OCI-M2 (cell line): ENCODE results near the gene CCL16.
"Not testable (repeated sequence)": the region's sequence is repeated elsewhere in the genome, so short reads cannot be mapped to it uniquely, and the experiment has no call there.

Source experiments
- DNase-seq: peaks from one replicate; lab custom pipeline; 2025; ENCODE audit not compliant: unreplicated experiment; lab: John Stamatoyannopoulos, UW

CCL16 gene, protein sequence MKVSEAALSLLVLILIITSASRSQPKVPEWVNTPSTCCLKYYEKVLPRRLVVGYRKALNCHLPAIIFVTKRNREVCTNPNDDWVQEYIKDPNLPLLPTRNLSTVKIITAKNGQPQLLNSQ

DNA sequence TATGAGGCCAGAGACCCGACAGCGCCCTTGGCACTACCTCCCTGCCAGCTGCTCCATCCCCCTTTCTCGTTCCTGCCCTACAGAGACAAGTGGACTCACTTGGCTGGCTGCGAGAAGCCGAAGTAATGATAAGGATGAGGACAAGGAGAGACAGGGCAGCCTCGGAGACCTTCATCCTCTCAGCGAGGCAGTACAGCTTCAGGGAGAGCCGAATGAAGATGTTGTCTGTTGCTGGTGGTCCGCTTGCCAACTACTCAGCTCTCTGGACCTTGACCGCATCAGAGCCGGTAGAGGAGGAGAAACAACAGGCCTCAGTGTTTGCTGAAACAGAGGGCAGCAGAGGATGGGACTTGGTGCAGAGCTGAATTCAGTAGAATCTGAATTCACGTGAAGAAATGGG is at the start of gene CCL16:
TSS of gene CCL16 (minus strand) at position 252 of the 400 bp plus-strand sequence. CDS start at position 175, 77 bp downstream.
- DNase-seq = no peak

DNA sequence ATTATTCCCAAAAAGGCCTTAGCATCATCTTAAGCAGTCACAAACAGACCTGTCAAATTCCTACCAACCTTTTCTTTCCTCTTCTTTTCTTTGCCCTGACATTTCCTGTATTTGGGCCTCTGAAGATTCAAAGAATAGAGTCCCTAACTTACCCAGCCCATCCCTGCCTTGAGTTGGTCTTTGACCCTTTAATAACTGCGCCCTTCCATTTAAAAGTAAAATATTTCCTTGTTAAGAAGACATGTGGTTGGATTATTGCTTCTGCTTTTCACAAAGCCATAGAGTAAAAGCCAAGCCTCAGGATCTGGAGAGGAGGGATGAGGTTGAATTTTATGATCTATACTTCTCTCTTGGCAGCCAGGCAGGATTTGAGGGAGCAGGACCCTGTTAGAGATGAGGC is 49.7 kb upstream of the CCL16 start:
- DNase-seq = no peak

DNA sequence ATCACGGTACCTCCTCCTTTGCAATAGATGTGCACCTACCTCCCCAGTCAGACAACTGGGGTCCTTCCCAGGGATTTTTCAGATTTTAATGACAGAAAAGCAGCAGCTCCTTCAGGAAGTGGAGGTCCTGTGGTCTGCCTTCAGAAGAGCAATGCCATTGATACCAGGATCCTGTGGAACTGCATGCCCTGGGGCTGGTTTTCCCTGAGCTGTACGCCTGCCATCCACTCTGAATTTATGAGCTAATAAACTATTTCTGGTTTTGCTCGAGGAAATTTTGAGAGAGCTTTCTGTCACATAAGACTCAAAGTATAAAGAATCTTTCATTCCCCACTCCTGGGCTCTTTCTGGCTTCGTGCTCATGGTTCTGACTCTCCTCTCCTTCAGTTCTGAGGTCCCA is 46.5 kb upstream of the CCL16 start:
- DNase-seq = no peak

DNA sequence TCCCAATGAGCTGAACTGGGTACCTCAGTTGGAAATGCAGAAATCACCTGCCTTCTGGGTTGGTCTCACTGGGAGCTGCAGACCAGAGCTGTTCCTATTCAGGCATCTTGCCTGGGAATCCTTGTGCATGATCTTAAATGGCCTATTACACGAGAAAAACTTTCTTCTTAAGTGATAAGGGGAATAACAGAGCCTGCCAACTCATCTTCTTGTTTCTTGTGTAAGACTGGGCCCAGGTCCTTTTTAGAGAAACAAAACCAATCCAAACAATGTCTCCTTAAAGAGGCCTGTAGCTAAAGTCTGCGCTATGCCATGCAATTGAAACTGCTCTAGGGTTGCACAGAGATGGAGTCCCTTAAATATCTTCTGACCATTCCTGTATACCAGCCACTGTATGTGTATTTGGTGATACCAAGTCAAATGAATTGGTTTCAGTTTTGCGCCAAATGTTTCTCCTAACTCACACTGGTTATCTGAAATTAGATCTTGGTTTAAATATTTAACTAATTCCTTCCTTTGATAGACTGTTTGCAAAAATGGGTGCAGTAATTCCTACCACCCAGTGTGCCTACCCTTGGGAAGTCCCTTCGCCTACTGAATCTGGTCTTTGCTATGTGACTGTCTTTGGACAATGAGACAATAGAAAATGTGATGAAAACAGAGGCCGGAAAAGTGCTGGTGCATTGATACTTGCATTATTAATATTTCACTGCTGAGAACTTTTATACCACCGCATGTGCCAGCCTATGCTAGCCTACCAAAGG is 43.0 kb upstream of the CCL16 start:
- DNase-seq = no peak

DNA sequence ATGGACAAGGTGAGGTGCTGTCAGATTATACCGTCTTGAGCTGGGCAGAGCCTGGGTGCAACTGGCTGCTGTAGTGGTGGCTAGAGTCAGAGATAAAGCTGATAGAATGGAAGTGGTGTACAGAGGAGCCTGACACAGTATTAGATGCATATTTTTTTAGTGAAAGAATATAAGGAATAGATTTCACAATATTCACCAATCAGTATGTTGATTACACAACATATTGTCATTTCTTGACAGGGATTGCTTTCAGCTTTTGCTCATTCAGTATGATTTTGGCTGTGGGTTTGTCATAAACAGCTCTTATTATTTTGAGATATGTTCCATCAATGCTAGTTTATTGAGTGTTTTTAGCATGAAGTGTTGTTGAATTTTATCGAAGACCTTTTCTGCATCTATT is 38.1 kb upstream of the CCL16 start:
- no peak for DNase-seq

DNA sequence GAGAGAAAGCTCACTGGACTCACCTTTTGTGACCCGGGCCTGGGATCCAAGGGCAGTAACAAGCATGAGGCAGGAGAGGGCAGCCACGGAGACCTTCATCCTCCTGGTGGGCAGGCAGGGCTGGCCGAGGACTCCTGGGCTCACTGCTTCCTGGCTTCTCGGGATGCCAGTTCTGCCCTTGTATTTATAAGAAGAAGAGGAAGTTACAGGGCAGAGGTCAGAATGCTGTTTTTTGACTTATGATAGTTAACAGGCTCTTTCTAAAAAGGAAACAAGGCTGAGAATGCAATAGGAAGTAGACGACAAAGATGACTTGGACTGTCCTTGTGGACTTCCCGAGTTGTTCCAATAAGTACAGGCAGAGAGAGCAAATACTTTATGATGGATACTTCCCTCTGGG is 36.5 kb upstream of the CCL16 start, which contains the start of gene CCL23:
TSS of gene CCL23 (minus strand) at position 174 of the 400 bp plus-strand sequence. CDS start at position 99, 75 bp downstream.
- no peak for DNase-seq

DNA sequence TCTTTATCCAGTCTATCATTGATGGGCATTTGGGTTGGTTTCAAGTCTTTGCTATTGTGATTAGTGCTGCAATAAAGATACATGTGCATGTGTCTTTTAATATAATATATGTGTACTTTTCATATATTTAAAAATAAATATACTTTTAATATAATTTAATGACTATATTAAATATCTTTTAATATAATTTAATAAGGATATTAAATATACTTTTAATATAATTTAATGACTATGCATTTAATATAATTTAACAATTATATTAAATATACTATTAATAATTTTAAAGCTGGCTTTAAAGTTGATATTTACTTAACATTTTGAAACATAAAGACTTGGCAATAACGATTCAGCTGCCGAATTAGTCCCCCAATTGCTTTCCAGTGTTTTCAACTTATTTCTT is 35.3 kb upstream of the CCL16 start:
- DNase-seq = no peak

DNA sequence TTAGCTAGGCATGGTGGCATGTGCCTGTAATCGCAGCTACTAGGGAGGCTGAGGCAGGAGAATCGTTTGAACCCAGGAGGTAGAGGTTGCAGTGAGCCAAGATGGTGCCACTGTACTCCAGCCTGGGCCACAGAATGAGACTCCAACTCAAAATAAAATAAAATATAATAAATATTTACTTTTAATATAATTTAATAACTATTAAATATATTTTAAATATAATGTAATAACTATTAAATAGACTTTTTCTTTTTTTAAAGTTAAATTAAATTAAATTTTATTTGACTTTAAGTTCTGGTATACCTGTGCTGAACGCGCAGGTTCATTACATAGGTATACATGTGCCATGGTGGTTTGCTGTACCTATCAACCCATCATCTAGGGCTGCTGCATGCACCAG is 34.6 kb upstream of the CCL16 start:
- DNase-seq = not testable (repeated sequence)

DNA sequence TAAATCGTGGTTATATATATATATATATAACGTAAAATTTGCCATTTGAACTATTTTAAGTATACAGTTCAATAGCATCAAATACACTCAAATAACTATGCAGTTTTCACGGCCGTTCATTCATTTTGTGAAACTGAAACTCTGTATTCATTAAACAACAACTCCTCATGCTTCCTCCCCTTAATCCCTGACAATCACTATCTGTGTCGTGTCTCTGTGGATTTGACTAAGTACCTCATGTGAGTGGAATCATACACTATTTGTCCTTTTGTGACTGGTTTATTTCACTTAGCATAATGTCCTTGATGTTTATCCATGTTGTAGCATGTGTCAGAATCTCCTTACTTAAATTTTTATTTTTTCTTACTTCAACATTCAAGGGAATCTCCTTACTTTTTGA is 33.6 kb upstream of the CCL16 start:
- DNase-seq = no peak

DNA sequence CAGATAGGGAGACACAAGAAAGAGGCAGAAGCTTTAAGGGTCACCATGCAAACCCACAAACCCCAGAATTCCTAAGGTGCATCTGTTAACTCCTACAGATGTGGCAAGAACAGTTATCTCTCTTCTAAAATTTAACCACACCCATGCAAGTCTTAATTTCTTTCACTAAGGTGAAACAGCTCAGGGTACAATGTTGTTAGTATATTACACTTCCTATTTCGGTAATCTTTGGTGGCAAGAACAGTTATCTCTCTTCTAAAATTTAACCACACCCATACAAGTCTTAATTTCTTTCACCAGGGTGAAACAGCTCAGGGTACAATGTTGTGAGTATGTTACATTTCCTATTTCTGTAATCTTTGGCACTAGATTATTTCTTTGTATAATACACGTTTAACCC is 29.9 kb upstream of the CCL16 start:
- no peak for DNase-seq

DNA sequence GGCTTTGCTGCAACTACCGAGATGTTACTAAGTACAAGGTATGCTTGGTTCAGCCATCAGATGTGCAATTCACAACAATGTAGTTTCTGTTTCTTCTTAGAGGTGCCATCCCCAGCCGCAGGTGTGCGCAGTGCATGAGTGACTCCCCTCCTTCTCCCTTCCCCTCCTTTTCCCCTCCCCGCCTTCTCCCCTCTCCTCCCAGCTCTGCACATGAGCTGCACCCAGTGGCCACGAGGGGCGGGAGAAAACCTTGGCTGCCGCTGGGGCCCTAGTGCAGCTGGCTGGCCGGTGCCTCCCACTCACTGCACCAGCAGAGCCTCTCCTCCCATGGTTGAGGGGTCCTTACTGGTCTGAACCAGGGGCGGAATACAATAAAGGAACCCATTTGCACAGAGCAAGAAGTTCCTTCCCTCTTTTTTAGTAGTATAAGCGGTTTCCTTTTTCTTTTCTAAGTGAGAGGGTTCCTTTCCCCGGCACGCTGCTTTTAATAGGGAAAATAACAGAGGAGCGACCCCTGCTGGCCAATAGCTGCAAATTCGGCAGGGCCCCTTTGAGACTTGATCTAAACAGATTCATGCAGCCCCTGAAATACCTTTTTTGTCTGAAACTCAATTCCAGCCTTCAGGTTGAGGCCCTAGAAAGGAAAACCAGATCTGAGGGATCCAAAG is 27.8 kb upstream of the CCL16 start:
- DNase-seq = no peak

DNA sequence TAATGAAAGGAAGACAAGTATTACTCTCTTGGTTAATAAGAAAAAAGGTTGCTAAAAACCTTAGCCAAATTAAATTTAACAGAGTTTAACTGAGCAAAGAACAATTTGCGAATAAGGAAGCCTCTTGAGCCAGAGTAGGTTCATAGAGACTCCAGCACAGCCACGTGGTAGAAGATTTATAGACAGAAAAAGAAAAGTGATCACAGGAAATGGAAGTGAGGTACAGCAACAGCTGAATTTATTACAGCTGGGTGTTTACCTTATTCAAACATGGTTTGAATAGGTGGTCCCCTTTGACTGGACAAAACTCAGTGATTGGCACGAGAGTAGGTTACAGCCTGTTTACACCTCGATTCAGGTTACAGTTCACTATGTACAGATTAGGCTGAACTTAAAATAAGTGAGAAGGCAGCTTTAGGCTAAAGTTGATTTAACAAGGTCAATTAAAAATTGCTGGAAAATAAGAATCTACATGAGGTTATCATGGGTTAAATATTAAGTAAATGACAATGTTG is 23.4 kb upstream of the CCL16 start:
- DNase-seq = no peak

DNA sequence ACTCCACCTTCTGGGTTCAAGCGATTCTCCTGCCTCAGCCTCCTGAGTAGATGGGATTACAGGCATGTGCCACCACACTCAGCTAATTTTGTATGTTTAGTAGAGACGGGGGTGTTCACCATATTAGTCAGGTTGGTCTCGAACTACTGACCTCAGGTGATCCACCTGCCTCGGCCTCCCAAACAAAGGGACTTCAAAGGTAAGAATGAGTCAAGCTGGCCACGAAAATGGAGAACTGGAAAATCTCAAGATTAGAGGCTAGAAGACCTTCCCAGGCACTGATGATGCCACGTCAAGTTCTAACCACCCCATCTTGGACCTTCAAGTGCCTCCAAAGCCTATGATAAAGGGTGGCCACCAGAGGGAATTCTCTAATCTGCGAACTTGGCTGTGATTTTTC is 21.3 kb upstream of the CCL16 start:
- DNase-seq = no peak

DNA sequence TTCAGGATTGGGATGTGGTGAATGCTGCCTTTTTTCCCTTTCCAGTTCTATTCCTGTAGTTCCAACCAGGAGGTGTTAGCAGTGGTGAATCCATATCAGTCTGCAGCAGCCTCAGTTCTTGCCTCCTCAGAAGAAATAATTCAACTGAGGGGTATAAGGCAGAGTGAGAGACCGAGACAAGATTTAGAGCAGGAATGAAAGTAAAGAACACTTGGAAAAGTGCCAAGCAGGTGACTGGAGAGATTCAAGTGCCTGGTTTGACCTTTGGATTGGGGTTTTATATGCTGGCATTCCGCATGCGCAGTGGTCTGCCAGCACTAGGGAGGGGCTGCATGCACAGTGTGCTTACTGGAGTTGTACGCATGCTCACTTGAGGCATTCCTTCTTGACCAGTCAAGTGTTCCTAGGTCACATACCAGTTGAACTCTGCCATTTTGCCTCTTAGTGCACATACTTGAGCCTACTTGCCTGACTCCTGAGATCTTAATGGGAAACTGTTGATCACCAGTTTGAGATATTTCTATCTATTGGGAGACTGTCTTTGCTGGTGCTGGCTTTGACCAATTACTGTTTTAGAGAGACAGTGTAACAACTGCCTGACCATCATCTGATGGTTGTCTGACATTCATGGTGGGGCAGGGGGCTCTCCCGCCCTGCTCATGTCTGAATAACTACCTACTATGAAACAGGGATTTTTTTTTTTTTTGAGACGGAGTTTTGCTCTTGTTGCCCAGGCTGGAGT is 20.7 kb upstream of the CCL16 start:
- DNase-seq = no peak

DNA sequence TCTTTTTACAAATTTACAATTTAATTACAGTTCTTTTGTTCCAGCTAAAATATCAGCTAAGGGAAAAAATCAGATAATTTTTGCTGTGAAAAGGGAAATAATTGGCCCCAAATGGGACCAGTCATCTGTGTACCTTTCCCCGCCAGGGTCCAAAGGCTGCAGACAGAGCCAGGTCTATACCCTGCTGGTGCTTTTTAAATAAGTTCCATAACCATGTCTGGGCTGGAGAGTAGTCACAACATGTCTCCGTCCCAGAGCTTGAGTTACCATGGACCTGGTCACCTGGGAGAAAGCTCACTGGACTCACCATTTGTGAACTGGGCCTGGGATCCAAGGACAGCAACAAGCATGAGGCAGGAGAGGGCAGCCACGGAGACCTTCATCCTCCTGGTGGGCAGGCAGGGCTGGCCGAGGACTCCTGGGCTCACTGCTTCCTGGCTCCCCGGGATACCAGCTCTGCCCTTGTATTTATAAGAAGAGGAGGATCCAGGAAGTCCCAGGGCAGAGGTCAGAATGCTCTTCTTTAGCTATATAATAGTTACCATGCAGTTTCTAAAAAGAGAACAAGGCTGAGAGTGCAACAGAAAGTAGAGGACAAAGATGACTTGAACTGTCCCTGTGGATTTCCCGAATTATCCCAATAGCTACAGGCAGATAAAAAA is 19.9 kb upstream of the CCL16 start, which contains the start of gene CCL15:
TSS of gene CCL15 (minus strand) at position 444 of the 662 bp plus-strand sequence. CDS start at position 383, 61 bp downstream.
- DNase-seq = no peak

DNA sequence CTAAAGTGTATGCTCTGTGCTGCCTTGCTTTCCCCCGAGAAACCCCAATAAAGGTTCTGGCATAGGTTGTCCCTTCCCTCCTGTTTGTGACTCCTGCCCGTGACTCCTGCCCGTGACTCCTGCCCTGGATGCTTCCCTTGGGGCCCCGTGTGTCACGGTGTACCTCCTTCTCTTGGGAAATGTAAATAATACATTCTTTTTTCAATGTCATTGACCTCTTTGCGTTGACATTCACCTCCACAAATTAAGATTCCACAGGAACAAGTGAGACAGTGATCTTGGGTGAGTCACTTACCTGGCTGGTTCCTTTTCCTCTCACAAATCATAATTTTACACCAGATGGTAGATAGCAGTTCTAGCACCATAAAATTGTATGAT is 19.4 kb upstream of the CCL16 start:
- no peak for DNase-seq

DNA sequence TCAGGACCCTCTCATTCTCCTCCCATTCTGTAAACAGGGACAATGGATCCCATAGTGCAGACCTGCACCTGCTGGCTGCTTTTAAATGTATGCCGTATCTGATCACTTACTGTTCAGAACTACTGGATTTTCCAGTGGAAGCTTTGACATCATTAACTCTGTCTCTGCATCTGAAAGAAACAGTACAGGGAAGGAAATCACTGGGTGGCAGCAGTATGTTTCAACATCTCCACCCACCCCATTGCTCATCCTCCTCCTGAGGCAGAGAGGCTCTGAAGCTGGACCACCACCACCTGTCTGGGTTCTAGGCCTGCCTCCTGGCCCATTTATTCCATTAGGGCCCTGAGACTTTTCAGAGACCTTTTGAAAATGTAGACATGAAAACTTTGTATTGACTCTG is 17.5 kb upstream of the CCL16 start:
- no peak for DNase-seq

DNA sequence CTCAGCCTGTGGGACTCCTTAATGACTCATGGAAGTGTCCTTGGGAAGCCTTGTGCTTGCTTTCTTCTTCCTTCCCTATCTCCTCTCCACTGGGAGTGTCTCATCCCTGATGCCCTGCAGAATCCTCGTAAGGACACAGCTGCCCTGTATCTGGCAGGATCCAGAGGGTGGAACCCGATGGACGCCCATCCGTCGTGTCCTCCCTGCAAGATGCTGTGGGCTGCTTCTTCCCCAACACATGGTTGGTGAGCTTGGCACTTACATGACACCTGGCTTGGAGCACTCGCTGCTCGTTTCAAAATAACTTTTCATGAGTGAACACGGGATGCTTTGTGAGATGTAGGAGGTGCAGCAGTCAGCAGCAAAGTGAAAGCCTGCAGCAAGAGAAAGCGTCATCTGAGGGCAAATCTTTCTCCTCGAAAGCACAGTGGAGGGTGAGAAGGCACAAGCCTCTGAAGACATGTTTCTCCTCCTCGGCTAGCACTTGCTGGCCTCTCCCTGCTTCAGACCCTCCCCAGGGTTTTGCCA is 16.8 kb upstream of the CCL16 start:
- no peak for DNase-seq

DNA sequence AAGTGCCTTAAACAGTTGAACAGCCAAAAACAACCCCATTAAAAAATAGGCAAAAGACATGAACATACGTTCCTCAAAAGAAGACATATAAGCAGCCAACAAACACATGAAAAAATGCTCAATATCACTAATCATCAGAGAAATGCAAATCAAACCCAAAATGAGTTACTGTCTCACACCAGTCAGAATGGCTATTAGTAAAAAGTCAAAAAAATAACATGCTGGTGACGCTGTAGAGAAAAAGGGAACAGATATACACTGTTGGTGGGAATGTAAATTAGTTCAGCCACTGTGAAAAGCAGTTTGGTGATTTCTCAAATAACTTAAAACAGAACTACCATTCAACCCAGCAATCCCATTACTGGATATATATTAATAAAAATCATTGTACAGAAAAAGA is 14.0 kb upstream of the CCL16 start:
- DNase-seq = not testable (repeated sequence)

DNA sequence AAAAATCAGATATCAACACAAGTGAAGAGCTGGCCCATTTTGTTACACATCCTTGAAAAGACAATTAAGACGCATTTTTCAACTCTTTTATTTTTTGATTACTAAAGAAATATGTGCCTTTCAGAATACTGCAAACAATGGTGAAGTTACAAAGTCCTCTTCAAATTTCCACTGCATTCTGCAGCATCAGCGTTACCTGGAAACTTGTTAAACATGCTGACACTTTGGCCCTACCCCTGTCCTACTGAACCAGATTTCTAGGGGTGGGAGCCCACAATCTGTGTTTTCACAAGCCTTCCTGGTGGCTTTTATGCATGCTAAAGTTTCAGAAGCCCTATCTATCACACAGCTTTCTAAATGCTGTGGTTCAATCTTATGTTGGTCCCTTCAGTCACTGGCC is 9.8 kb upstream of the CCL16 start:
- no peak for DNase-seq

DNA sequence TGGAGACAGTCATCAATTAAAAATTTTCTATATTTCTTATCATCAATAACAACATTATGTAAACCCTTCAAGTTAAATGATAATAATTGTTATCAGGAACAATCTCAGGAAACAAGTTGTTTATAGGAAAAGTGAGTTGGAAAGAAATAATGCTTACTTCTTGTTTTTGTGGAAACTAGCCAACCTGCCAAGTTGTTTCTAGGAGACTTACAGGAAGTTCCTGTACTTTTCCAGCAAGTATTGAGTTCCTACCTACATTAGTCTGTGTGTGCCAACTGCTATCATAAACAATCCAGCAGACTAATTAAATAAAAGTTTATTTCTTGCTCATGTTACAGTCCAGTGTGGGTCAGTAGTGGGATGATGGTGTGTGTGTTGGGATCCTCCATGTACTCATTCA is 6.9 kb upstream of the CCL16 start:
- no peak for DNase-seq
